Measurements from ENCODE around the gene TRNT1. TPM values are rescaled to one million over a fixed set of nuclear protein-coding genes. Genes with fewer than 3 reads are reported as not detected.

Gene TRNT1
- total RNA-seq (10 to 100 TPM; 44.7 to 44.8 TPM), polyA plus RNA-seq (10 to 100 TPM; 23.2 to 25.9 TPM)

GRCh38 chr3:3126477-3127431 lies at the start of gene TRNT1:
Gene TRNT1, plus strand, starts transcription at chr3:3126940. Its CDS starts 2,101 bp downstream, at chr3:3129041.
- ChIA-PET POLR2A (ENCODE audit: partially characterized antibody) (interaction anchor here (0.8 to 2.4 kb wide), 7 partner anchors 9 to 65 kb away, joined by 3 to 9 read pairs (median 3); partner anchors contain the start of gene CRBN), CTCF (ENCODE audit: partially characterized antibody) (interaction anchor here (0.8 to 1.2 kb wide), 2 partner anchors 21 to 45 kb away, joined by 3 read pairs; no protein-coding TSS in a partner anchor)
- H3K27me3 Mint-ChIP-seq: no peaks in the 10 kb centered on the region
- Histone ChIP-seq H3K36me3 (ENCODE audit: insufficient read depth, low read length) (peaks cover 15% of the 10 kb centered on the region), H3K9me3 (ENCODE audit: control insufficient read depth in 1 of 2, low read length in 2 of 2) (no peaks in the 10 kb centered on the region), H3K4me3 (ENCODE audit: low read length in 2 of 2) (peak within 1 kb of the TSS; percentile 80 to 89), H3K27me3 (ENCODE audit: insufficient read depth, low read length) (no peaks in the 10 kb centered on the region), H3K27ac (ENCODE audit: low read depth, low read length) (peak within 1 kb of the TSS; percentile 93), H3K4me1 (ENCODE audit: insufficient read depth, low read length) (peaks cover 37% of the 10 kb centered on the region)
- H3K27ac Mint-ChIP-seq: peak within 1 kb of the TSS; percentile 98 to 100 (median 99)
- H3K36me3 Mint-ChIP-seq: peaks cover 4 to 40% of the 10 kb centered on the region in 2 donors
- intact Hi-C loops (cut with micrococcal nuclease): loop anchor here (1.0 to 5.0 kb wide), 3 partner anchors 53 to 1366 kb away; partner anchors contain the start of genes CRBN, ITPR1 and SETMAR
- DNase-seq: peak; percentile 94 to 96 (median 95)
- peak within 1 kb of the TSS; percentile 95 to 98 (median 96) for H3K4me3 Mint-ChIP-seq
- H3K4me1 Mint-ChIP-seq: peaks cover 21 to 50% (median 40%) of the 10 kb centered on the region in 4 donors
- H3K9me3 Mint-ChIP-seq: peaks cover 0 to 2% (median 0%) of the 10 kb centered on the region in 8 donors

DNA sequence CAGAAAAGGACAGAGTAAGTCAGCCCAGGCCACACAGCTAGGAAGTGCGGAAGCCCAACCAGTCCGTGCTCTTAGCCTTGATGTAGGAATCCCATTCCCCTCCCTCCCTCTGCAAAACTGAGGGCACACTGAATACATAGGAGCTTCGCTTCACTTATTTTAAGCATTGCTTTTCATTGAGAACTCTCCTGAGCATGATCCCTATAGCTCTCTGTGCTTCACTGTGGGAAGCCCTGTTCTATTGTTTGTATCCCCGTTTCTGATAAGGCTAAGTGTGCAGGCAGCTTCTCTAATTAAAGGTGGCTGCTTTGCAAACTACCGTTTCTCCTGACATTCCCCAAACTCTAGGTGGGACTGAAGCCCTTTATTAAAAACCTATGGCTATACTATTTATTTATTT lies 46.4 kb upstream of the TRNT1 start:
- Histone ChIP-seq H3K4me1 (ENCODE audit: insufficient read depth, low read length) (no peaks in the 10 kb centered on the region), H3K4me3 (ENCODE audit: low read length in 2 of 2) (no peak overlapping the region), H3K36me3 (ENCODE audit: insufficient read depth, low read length) (no peaks in the 10 kb centered on the region), H3K27ac (ENCODE audit: low read depth, low read length) (no peak overlapping the region), H3K27me3 (ENCODE audit: insufficient read depth, low read length) (no peaks in the 10 kb centered on the region), H3K9me3 (ENCODE audit: control insufficient read depth in 1 of 2, low read length in 2 of 2) (no peaks in the 10 kb centered on the region)
- ChIA-PET POLR2A (ENCODE audit: partially characterized antibody) (no interaction called here), CTCF (ENCODE audit: partially characterized antibody) (no interaction called here)
- Mint-ChIP-seq H3K27me3 (peaks cover 0 to 4% of the 10 kb centered on the region in 2 donors), H3K4me3 (no peak overlapping the region), H3K4me1 (no peaks in the 10 kb centered on the region), H3K9me3 (peaks cover 0 to 2% (median 0%) of the 10 kb centered on the region in 8 donors), H3K27ac (no peak overlapping the region), H3K36me3 (no peaks in the 10 kb centered on the region)
- intact Hi-C loops (cut with micrococcal nuclease): no loop called here
- DNase-seq: no peak

GRCh38 chr3:3081381-3082233 lies 45.1 kb upstream of the TRNT1 start:
- Histone ChIP-seq H3K9me3 (ENCODE audit: control insufficient read depth in 1 of 2, low read length in 2 of 2) (no peaks in the 10 kb centered on the region), H3K36me3 (ENCODE audit: insufficient read depth, low read length) (no peaks in the 10 kb centered on the region), H3K27me3 (ENCODE audit: insufficient read depth, low read length) (no peaks in the 10 kb centered on the region), H3K4me3 (ENCODE audit: low read length in 2 of 2) (no peak overlapping the region), H3K4me1 (ENCODE audit: insufficient read depth, low read length) (no peaks in the 10 kb centered on the region), H3K27ac (ENCODE audit: low read depth, low read length) (no peak overlapping the region)
- ChIA-PET CTCF (ENCODE audit: partially characterized antibody) (no interaction called here), POLR2A (ENCODE audit: partially characterized antibody) (no interaction called here)
- no peaks in the 10 kb centered on the region for H3K36me3 Mint-ChIP-seq
- H3K27me3 Mint-ChIP-seq: peaks cover 0 to 4% of the 10 kb centered on the region in 2 donors
- H3K4me1 Mint-ChIP-seq: peaks cover 0 to 2% (median 0%) of the 10 kb centered on the region in 4 donors
- no peak overlapping the region for H3K27ac Mint-ChIP-seq
- H3K4me3 Mint-ChIP-seq: no peak overlapping the region
- H3K9me3 Mint-ChIP-seq: peaks cover 0 to 2% (median 0%) of the 10 kb centered on the region in 8 donors
- intact Hi-C loops (cut with micrococcal nuclease): no loop called here
- DNase-seq: no peak

- Histone ChIP-seq H3K27me3 (ENCODE audit: insufficient read depth, low read length) (no peaks in the 10 kb centered on the region), H3K36me3 (ENCODE audit: insufficient read depth, low read length) (no peaks in the 10 kb centered on the region), H3K9me3 (ENCODE audit: control insufficient read depth in 1 of 2, low read length in 2 of 2) (no peaks in the 10 kb centered on the region), H3K4me3 (ENCODE audit: low read length in 2 of 2) (no peak overlapping the region), H3K27ac (ENCODE audit: low read depth, low read length) (no peak overlapping the region), H3K4me1 (ENCODE audit: insufficient read depth, low read length) (no peaks in the 10 kb centered on the region)
- Mint-ChIP-seq H3K27me3 (peaks cover 0 to 4% of the 10 kb centered on the region in 2 donors), H3K27ac (no peak overlapping the region), H3K9me3 (peaks cover 0 to 2% (median 0%) of the 10 kb centered on the region in 8 donors), H3K4me3 (no peak overlapping the region), H3K36me3 (no peaks in the 10 kb centered on the region), H3K4me1 (peaks cover 0 to 2% (median 0%) of the 10 kb centered on the region in 4 donors)
- ChIA-PET CTCF (ENCODE audit: partially characterized antibody) (no interaction called here), POLR2A (ENCODE audit: partially characterized antibody) (no interaction called here)
- DNase-seq: no peak
- intact Hi-C loops (cut with micrococcal nuclease): no loop called here
These were observed 44.4 kb upstream of the TRNT1 start for GRCh38 chr3:3082234-3082924.

GRCh38 chr3:3084890-3085289 lies 41.9 kb upstream of the TRNT1 start:
- Mint-ChIP-seq H3K4me3 (no peak overlapping the region), H3K4me1 (peaks cover 0 to 2% (median 0%) of the 10 kb centered on the region in 4 donors), H3K9me3 (peaks cover 0 to 2% (median 0%) of the 10 kb centered on the region in 8 donors), H3K27ac (no peak overlapping the region), H3K36me3 (no peaks in the 10 kb centered on the region), H3K27me3 (peaks cover 0 to 1% of the 10 kb centered on the region in 2 donors)
- H3K4me1 ChIP-seq (ENCODE audit: insufficient read depth, low read length): no peaks in the 10 kb centered on the region
- no peaks in the 10 kb centered on the region for H3K9me3 ChIP-seq (ENCODE audit: control insufficient read depth in 1 of 2, low read length in 2 of 2)
- intact Hi-C loops (cut with micrococcal nuclease): no loop called here
- POLR2A ChIA-PET (ENCODE audit: partially characterized antibody): no interaction called here
- CTCF ChIA-PET (ENCODE audit: partially characterized antibody): interaction anchor here (1.1 to 1.2 kb wide), 2 partner anchors 9 to 115 kb away, joined by 3 to 4 read pairs; no protein-coding TSS in a partner anchor
- H3K4me3 ChIP-seq (ENCODE audit: low read length in 2 of 2): no peak overlapping the region
- DNase-seq: no peak
- H3K27me3 ChIP-seq (ENCODE audit: insufficient read depth, low read length): no peaks in the 10 kb centered on the region
- H3K27ac ChIP-seq (ENCODE audit: low read depth, low read length): no peak overlapping the region
- H3K36me3 ChIP-seq (ENCODE audit: insufficient read depth, low read length): no peaks in the 10 kb centered on the region

GRCh38 chr3:3085782-3086181 lies 41.0 kb upstream of the TRNT1 start:
- no peak overlapping the region for H3K27ac ChIP-seq (ENCODE audit: low read depth, low read length)
- no peaks in the 10 kb centered on the region for H3K36me3 ChIP-seq (ENCODE audit: insufficient read depth, low read length)
- no peak overlapping the region for H3K4me3 ChIP-seq (ENCODE audit: low read length in 2 of 2)
- H3K27me3 ChIP-seq (ENCODE audit: insufficient read depth, low read length): no peaks in the 10 kb centered on the region
- H3K27me3 Mint-ChIP-seq: no peaks in the 10 kb centered on the region
- peak overlapping the region in 1 of 7 donors; percentile 43 for H3K27ac Mint-ChIP-seq
- peaks cover 0 to 2% (median 0%) of the 10 kb centered on the region in 4 donors for H3K4me1 Mint-ChIP-seq
- H3K36me3 Mint-ChIP-seq: no peaks in the 10 kb centered on the region
- H3K4me3 Mint-ChIP-seq: no peak overlapping the region
- intact Hi-C loops (cut with micrococcal nuclease): no loop called here
- ChIA-PET POLR2A (ENCODE audit: partially characterized antibody) (no interaction called here), CTCF (ENCODE audit: partially characterized antibody) (interaction anchor here (1.2 kb wide), 1 partner anchor 8 kb away, joined by 4 read pairs; no protein-coding TSS in a partner anchor)
- H3K9me3 Mint-ChIP-seq: peaks cover 0 to 2% (median 0%) of the 10 kb centered on the region in 8 donors
- no peaks in the 10 kb centered on the region for H3K9me3 ChIP-seq (ENCODE audit: control insufficient read depth in 1 of 2, low read length in 2 of 2)
- DNase-seq: no peak
- no peaks in the 10 kb centered on the region for H3K4me1 ChIP-seq (ENCODE audit: insufficient read depth, low read length)

All from CD4-positive, alpha-beta memory T cell (primary cell).